VCaP (cell line): ENCODE measurements around the gene OPA1.
"Not testable (repeated sequence)": the region's sequence is repeated elsewhere in the genome, so short reads cannot be mapped to it uniquely, and the experiment has no call there.

ENCODE experiments used
- H3K27ac ChIP-seq: fragments of 450-650 bp; 2 replicates; pipeline ENCODE4 v1.5.1; 2017
- TF ChIP-seq, protein P1 (sequence below): fragments of 450-650 bp; conservative IDR thresholded peaks from 2 replicates; pipeline ENCODE4 v1.5.1; 2017; ENCODE audit warnings: mild to moderate bottlenecking, moderate library complexity

The OPA1 gene

GRCh38 chr3:193599393-193599792 is 6.4 kb downstream of the OPA1 start:
- TF ChIP-seq, protein P1, sequence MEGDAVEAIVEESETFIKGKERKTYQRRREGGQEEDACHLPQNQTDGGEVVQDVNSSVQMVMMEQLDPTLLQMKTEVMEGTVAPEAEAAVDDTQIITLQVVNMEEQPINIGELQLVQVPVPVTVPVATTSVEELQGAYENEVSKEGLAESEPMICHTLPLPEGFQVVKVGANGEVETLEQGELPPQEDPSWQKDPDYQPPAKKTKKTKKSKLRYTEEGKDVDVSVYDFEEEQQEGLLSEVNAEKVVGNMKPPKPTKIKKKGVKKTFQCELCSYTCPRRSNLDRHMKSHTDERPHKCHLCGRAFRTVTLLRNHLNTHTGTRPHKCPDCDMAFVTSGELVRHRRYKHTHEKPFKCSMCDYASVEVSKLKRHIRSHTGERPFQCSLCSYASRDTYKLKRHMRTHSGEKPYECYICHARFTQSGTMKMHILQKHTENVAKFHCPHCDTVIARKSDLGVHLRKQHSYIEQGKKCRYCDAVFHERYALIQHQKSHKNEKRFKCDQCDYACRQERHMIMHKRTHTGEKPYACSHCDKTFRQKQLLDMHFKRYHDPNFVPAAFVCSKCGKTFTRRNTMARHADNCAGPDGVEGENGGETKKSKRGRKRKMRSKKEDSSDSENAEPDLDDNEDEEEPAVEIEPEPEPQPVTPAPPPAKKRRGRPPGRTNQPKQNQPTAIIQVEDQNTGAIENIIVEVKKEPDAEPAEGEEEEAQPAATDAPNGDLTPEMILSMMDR, result no peak
- no peak overlapping the region for H3K27ac ChIP-seq

DNA sequence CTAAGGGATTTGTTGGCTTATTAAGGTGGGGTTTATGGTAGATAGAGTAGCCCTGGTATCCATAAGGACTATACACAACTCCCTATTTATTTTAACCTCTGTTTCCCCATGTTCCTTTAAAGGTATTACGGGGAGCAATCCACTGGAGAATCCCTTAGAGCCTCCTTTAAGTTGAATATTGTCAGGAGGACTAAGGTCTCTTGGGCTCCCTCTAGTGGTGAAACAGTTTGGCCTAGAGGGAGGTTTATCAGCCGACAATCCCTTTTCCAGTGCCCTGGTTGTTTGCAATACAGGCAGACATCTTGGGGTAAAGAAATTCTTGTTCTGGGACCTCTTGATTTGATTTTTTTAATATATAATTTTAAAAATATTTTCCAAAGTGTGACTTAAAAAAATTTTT is 12.9 kb downstream of the OPA1 start:
- H3K27ac ChIP-seq, result no peak overlapping the region
- TF ChIP-seq, protein P1, result peak; percentile 92

DNA sequence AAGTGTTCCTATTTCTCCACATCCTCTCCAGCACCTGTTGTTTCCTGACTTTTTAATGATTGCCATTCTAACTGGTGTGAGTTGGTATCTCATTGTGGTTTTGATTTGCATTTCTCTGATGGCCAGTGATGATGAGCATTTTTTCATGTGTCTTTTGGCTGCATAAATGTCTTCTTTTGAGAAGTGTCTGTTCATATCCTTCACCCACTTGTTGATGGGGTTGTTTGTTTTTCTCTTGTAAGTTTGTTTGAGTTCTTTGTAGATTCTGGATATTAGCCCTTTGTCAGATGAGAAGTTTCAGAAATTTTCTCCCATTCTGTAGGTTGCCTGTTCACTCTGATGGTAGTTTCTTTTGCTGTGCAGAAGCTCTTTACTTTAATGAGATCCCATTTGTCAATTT is 13.9 kb downstream of the OPA1 start:
- not testable (repeated sequence) for H3K27ac ChIP-seq

GRCh38 chr3:193610516-193610915 is 17.5 kb downstream of the OPA1 start:
- H3K27ac ChIP-seq, result not testable (repeated sequence)

GRCh38 chr3:193614430-193614829 is 21.4 kb downstream of the OPA1 start:
- no peak overlapping the region for H3K27ac ChIP-seq
- TF ChIP-seq, protein P1, result no peak

DNA sequence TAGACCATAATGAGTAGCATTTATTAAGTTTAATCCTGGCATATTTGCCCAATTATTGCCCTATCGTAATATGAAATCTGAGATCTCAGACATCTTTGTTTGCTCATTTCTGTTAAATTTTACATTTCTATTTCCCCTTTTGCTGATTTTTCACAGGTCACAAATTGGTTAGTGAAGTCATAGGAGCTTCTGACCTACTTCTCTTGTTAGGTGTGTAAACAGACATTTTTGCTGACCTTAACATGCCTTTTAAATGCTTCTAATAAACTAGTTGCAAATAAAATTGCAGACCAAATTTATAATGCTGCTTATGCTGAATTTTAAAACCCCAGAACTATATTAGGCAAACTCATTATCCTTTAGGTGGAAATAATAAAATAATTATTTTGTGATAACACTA is 24.6 kb downstream of the OPA1 start:
- TF ChIP-seq, protein P1, result no peak
- no peak overlapping the region for H3K27ac ChIP-seq

DNA sequence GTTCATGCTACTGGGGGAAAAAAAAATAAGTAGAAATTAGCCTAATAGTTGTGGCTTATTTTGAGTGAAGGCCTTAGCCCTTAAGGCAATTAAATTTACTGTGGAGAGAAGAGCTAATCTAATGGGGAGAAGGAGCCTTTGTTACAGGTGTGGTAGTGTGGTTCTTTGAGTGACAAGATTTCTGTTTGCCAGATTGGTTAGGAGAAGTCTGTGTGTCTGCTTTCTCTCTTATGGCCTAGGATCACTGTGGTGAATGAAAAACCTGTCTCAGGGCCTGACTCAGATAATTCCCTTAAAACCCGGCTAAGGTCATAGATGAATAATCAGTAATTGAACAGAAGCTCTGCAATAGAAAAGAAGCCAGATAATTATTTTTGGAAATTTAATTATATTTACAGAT is 27.0 kb downstream of the OPA1 start:
- H3K27ac ChIP-seq, result no peak overlapping the region
- TF ChIP-seq, protein P1, result no peak

DNA sequence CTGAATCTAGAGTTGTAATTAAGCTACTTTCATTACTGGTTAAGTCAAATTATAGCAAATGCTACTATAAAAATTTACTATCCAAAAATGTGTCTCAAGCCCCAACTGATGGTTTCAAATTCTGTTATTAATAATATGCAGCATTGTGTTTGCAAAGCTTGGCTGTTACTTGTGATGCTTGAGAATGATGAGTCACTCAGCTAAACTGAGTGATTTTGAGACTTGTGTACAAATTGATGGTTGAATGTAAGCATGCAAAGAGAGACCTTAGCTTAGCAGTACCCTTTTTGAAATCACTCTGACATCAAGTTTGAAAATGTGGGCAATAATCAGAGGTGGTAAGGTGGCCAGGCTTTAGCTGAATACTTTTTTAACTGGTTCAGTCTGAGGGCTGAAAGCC is 27.6 kb downstream of the OPA1 start:
- H3K27ac ChIP-seq, result no peak overlapping the region
- TF ChIP-seq, protein P1, result no peak

GRCh38 chr3:193621127-193621526 is 28.1 kb downstream of the OPA1 start:
- TF ChIP-seq, protein P1, result no peak

More at GRCh38 chr3:193621127-193621526, 28.1 kb downstream of the OPA1 start:
- H3K27ac ChIP-seq, result no peak overlapping the region
